Left lung (tissue), 10 donors: ENCODE data around the gene PLAC8L1. TPM values are rescaled to one million over a fixed set of nuclear protein-coding genes. Genes with fewer than 3 reads are reported as not detected.

ENCODE experiments used
- ATAC-seq: fragments of 200-7000 bp; cut with Tn5 transposase; one replicate; pipeline ENCODE4 v1.9.1; 2020; ENCODE audit warnings: moderate library complexity
- DNase-seq, 4 donors: peaks; one replicate each; pipeline ENCODE4 v3.0.0-alpha.2; 2013 to 2020
- H3K27ac ChIP-seq, 2 donors: fragments of 200-600 bp; sonication (generic) in 1 of 2; one replicate each; pipeline versions ENCODE4 v1.5.0 to v1.8.0; 2020 to 2021
- H3K27me3 ChIP-seq, 2 donors: fragments of 200-600 bp; sonication (generic) in 1 of 2; one replicate each; pipeline versions ENCODE4 v1.5.0 to v1.8.0; 2020 to 2021
- H3K36me3 ChIP-seq, 2 donors: fragments of 200-600 bp; sonication (generic) in 1 of 2; one replicate each; pipeline versions ENCODE4 v1.5.0 to v1.8.0; 2020 to 2021
- H3K4me1 ChIP-seq, 2 donors: fragments of 200-600 bp; one replicate each; pipeline ENCODE4 v1.8.0; 2021
- H3K4me3 ChIP-seq, 2 donors: fragments of 200-600 bp; sonication (generic) in 1 of 2; one replicate each; pipeline versions ENCODE4 v1.5.0 to v1.8.0; 2020 to 2021; ENCODE audit warnings: mild to moderate bottlenecking in 1 of 2
- H3K9me3 ChIP-seq, 2 donors: fragments of 200-600 bp; sonication (generic) in 1 of 2; one replicate each; pipeline versions ENCODE4 v1.5.0 to v1.8.0; 2020 to 2021
- intact Hi-C, 2 donors: fragments of 100-400 bp; cut with DNase I; formaldehyde crosslinking; loops; one replicate each; pipeline versions ENCODE4 v1.11.2 to v1.14.2; 2022
- polyA plus RNA-seq, 6 donors: library from polyadenylated mRNA; unstranded; fragments of 120-200 nt; gene quantifications; one replicate each; pipeline ENCODE4 v1.2.1, GENCODE V29; 2013; ENCODE audit not compliant: insufficient read length in 6 of 6
- total RNA-seq, 2 donors: library from RNA; stranded (reverse); fragmentation: NEBNext Ultra II Directional; extraction: Animal tissue kit (Norgen Biotek cat#: 25700); gene quantifications; one replicate each; pipeline ENCODE4 v1.2.1, GENCODE V29; 2021
- TF ChIP-seq, protein P1 (sequence below), 2 donors: fragments of 200-600 bp; sonication (generic) in 1 of 2; IDR thresholded peaks; one replicate each; pipeline versions ENCODE4 v1.5.0 to v1.8.0; 2021; ENCODE audit warnings: antibody characterized with exemption in 2 of 2
- donor health status: DM: no; HTN: yes; CAD: no.
- donor health status: DM: no; HTN: no; CAD: no.

The PLAC8L1 gene
- total and polyA plus RNA-seq, 8 donors: 0.47 to 1.8 (median 0.91) TPM; not detected in 1

DNA sequence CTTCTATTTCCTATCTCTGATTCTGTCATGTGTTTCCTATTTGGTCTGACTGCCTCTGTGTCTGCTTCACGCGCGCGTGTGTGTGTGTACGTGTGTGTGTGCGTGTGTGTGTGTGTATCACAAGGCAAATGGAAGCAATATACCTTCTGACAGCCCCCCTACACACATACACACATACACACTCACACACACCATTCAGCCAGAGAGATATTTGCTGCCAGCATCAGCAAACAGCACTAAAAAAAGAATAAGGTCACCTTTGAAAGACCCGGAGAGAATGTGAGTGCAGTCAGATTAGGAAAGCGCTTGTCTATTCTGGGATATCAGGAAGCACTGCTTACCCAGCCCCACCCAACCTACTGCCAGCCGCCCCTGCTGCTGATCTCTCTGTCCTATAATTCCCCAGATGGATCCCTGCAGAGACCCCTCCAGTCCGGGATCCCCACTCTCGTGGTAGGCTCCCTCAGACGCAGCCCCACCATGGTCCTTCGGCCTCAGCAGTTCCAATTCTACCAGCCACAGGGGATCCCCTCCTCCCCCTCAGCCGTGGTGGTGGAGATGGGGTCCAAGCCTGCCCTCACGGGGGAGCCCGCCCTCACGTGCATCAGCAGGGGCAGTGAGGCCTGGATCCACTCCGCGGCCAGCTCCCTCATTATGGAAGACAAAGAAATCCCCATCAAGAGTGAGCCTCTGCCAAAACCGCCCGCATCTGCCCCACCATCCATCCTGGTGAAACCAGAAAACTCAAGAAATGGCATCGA, 45.7 kb downstream of the PLAC8L1 start:
- no peak overlapping the region for H3K4me3 ChIP-seq
- H3K4me1 ChIP-seq: no peaks in the 10 kb centered on the region
- H3K27me3 ChIP-seq: no peaks in the 10 kb centered on the region
- no peaks in the 10 kb centered on the region for H3K9me3 ChIP-seq
- intact Hi-C loops: no loop called here
- no peak for DNase-seq
- no peak for ATAC-seq
- H3K36me3 ChIP-seq: no peaks in the 10 kb centered on the region
- H3K27ac ChIP-seq: no peak overlapping the region
- TF ChIP-seq, protein P1, sequence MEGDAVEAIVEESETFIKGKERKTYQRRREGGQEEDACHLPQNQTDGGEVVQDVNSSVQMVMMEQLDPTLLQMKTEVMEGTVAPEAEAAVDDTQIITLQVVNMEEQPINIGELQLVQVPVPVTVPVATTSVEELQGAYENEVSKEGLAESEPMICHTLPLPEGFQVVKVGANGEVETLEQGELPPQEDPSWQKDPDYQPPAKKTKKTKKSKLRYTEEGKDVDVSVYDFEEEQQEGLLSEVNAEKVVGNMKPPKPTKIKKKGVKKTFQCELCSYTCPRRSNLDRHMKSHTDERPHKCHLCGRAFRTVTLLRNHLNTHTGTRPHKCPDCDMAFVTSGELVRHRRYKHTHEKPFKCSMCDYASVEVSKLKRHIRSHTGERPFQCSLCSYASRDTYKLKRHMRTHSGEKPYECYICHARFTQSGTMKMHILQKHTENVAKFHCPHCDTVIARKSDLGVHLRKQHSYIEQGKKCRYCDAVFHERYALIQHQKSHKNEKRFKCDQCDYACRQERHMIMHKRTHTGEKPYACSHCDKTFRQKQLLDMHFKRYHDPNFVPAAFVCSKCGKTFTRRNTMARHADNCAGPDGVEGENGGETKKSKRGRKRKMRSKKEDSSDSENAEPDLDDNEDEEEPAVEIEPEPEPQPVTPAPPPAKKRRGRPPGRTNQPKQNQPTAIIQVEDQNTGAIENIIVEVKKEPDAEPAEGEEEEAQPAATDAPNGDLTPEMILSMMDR (IDR thresholded peaks at IDR 0.05): no peak

DNA sequence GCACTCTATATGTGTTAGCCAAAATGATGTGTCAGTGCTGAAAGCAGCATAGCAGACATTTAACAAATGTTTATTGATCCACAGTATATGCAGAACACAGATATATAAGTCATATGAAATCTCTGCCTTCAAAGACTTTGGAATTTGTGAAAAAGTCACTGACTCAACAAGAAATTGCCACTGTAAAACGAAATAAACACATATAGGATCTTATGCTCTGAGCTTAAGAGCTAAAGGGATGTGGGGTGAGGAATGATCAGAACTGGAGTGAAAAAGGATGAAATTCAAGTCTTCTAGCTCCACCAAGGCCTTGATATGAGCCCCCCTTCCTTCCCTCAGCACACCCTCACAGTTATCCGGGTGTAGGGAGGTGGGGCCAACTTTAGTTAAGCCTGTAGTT, 49.9 kb downstream of the PLAC8L1 start:
- H3K27me3 ChIP-seq: peaks cover 0 to 4% of the 10 kb centered on the region in 2 donors
- no peaks in the 10 kb centered on the region for H3K4me1 ChIP-seq
- no peaks in the 10 kb centered on the region for H3K9me3 ChIP-seq
- ATAC-seq (no peak), DNase-seq (no peak)
- H3K27ac ChIP-seq: no peak overlapping the region
- H3K36me3 ChIP-seq: no peaks in the 10 kb centered on the region
- TF ChIP-seq, protein P1 (IDR thresholded peaks at IDR 0.05): no peak
- no peak overlapping the region for H3K4me3 ChIP-seq
- intact Hi-C loops: no loop called here

DNA sequence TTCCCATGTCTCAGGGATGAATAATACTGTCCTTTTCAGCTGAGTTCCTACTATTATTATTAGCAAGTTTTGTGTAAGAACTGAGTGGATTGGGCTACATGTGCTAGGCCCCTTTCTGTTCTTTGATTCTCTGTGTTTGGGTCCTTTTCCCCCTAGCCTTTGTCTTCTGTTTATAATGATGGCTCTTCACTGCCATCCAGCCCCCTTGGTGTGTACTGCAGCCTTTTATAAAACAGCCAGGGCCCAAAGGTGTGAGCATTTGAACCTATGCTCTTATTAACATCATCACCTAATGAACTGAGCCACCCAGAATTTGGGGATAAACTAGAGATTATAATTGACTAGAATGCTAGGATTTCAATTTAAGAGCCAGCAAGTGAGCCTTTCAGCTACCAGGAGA, 52.6 kb downstream of the PLAC8L1 start:
- no peak overlapping the region for H3K27ac ChIP-seq
- H3K4me3 ChIP-seq: no peak overlapping the region
- ATAC-seq: no peak
- TF ChIP-seq, protein P1 (IDR thresholded peaks at IDR 0.05): no peak
- no peaks in the 10 kb centered on the region for H3K4me1 ChIP-seq
- peaks cover 0 to 4% of the 10 kb centered on the region in 2 donors for H3K27me3 ChIP-seq
- H3K36me3 ChIP-seq: no peaks in the 10 kb centered on the region
- DNase-seq: no peak
- intact Hi-C loops: no loop called here
- no peaks in the 10 kb centered on the region for H3K9me3 ChIP-seq

DNA sequence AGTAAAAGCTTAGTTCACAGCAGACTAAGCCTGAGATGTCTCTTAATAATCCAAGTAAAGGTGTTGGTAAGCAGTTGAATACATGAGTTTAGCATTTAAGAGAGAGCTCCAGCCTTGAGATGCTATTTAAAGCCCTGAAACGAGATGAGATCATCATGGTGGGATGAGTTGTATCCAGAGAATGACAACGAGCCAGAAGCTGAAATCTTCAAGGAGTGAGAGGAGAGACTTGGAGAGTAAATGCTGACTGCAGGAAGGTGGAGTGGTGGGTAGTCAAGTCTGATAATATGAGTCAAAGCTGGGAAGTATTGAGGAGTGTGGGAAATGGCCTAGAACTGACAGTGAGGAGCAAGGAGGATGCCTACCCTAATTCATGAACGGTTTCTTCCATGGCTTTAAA, 53.7 kb downstream of the PLAC8L1 start:
- intact Hi-C loops: no loop called here
- TF ChIP-seq, protein P1 (IDR thresholded peaks at IDR 0.05): no peak
- ATAC-seq: no peak
- Histone ChIP-seq H3K9me3 (no peaks in the 10 kb centered on the region), H3K4me1 (no peaks in the 10 kb centered on the region), H3K36me3 (no peaks in the 10 kb centered on the region), H3K4me3 (no peak overlapping the region), H3K27me3 (peaks cover 0 to 4% of the 10 kb centered on the region in 2 donors), H3K27ac (no peak overlapping the region)
- DNase-seq: no peak

DNA sequence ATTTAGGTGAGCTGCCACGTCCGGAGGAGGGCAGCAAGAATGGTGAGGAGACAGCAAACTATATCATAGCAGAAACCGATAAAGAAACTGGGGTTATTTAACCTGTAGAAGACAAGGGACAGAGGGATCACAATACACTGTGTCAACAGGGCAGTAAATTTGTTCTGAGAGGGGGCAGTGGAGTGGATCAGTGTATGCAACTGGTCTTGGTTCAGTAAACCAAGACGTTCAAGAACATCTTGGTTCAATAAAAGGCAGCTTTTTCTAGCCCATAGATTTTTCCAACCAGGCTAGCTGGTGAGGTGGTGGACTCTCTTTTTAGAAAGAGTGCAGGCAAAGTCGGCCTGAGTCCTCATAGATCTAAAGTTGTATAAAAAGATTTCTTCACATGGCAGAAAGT, 55.3 kb downstream of the PLAC8L1 start:
- H3K27ac ChIP-seq: no peak overlapping the region
- ATAC-seq (no peak), DNase-seq (no peak)
- H3K36me3 ChIP-seq: no peaks in the 10 kb centered on the region
- H3K9me3 ChIP-seq: no peaks in the 10 kb centered on the region
- intact Hi-C loops: no loop called here
- H3K4me1 ChIP-seq: no peaks in the 10 kb centered on the region
- H3K27me3 ChIP-seq: peaks cover 0 to 4% of the 10 kb centered on the region in 2 donors
- H3K4me3 ChIP-seq: no peak overlapping the region
- TF ChIP-seq, protein P1 (IDR thresholded peaks at IDR 0.05): no peak
